K562 (cell line): Measurements from ENCODE around the gene EXOC3L1. TPM values are rescaled to one million over a fixed set of nuclear protein-coding genes. Genes with fewer than 3 reads are reported as not detected.

Source experiments
- ATF6 ChIP-seq: sonication (generic); formaldehyde crosslinking; IDR thresholded peaks from 2 replicates; pipeline ENCODE4 v1.4.0; 2020; ENCODE audit warnings: mild to moderate bottlenecking, missing genetic modification reagents
- BRCA1 ChIP-seq, 2 experiments: fragments of 450-650 bp in 1 of 2; sonication (generic) in 1 of 2; formaldehyde crosslinking in 1 of 2; IDR thresholded peaks; 2 replicates each; pipeline versions ENCODE4 v1.5.0 to v1.6.1; 2017 to 2020; ENCODE audit warnings: mild to moderate bottlenecking in 1 of 2, missing genetic modification reagents in 1 of 2
- CREBBP ChIP-seq: IDR thresholded peaks from one replicate; pipeline ENCODE4 v1.6.1; 2012; ENCODE audit warnings: low read depth, mild to moderate bottlenecking, control low read depth, inconsistent platforms, low read length
- EGR1 ChIP-seq: fragments of 450-650 bp; conservative IDR thresholded peaks from 2 replicates; pipeline ENCODE4 v1.6.1; 2017; ENCODE audit warnings: mild to moderate bottlenecking
- FOXP4 ChIP-seq: sonication (generic); formaldehyde crosslinking; IDR thresholded peaks from 2 replicates; pipeline ENCODE4 v1.8.0; 2022; ENCODE audit warnings: mild to moderate bottlenecking, missing genetic modification reagents, borderline replicate concordance
- HDAC2 ChIP-seq: fragments of 450-650 bp; IDR thresholded peaks from 2 replicates; pipeline ENCODE4 v1.6.1; 2016; ENCODE audit warnings: mild to moderate bottlenecking
- HOXB6 ChIP-seq: fragments of 250-450 bp; sonication (Bioruptor Pico); IDR thresholded peaks from 2 replicates; pipeline ENCODE4 v1.5.1; 2022; ENCODE audit warnings: mild to moderate bottlenecking, borderline replicate concordance
- KAT2B ChIP-seq: IDR thresholded peaks from one replicate; pipeline ENCODE4 v1.6.1; 2012; ENCODE audit warnings: low read depth, mild to moderate bottlenecking, control low read depth, inconsistent platforms, low read length, moderate library complexity
- KLF6 ChIP-seq: fragments of 250-450 bp; sonication (Bioruptor Pico); IDR thresholded peaks from 2 replicates; pipeline ENCODE4 v1.4.0; 2020; ENCODE audit warnings: mild to moderate bottlenecking, moderate library complexity, borderline replicate concordance
- MECOM ChIP-seq: fragments of 250-450 bp; sonication (Bioruptor Pico); IDR thresholded peaks from 2 replicates; pipeline ENCODE4 v1.8.0; 2022; ENCODE audit warnings: inconsistent platforms
- MEIS2 ChIP-seq: fragments of 450-650 bp; IDR thresholded peaks from 2 replicates; pipeline ENCODE4 v1.6.1; 2014; ENCODE audit warnings: mild to moderate bottlenecking; ENCODE audit not compliant: partially characterized antibody
- MLLT1 ChIP-seq, 2 experiments: fragments of 450-650 bp; IDR thresholded peaks; 2 replicates each; pipeline ENCODE4 v1.6.1; 2016
- PHF20 ChIP-seq: fragments of 450-650 bp; IDR thresholded peaks from 2 replicates; pipeline ENCODE4 v1.6.1; 2018; ENCODE audit not compliant: partially characterized antibody
- POLR2B ChIP-seq: fragments of 450-650 bp; IDR thresholded peaks from 2 replicates; pipeline ENCODE4 v1.6.1; 2018; ENCODE audit warnings: low read depth; ENCODE audit not compliant: partially characterized antibody
- RNF2 ChIP-seq: sonication (generic); IDR thresholded peaks from 2 replicates; pipeline ENCODE4 v1.6.1; 2016
- STAG1 ChIP-seq: sonication (generic); formaldehyde crosslinking; IDR thresholded peaks from 2 replicates; pipeline ENCODE4 v1.5.0; 2020; ENCODE audit warnings: missing genetic modification reagents, borderline replicate concordance
- TEAD2 ChIP-seq: fragments of 450-650 bp; IDR thresholded peaks from 2 replicates; pipeline ENCODE4 v1.6.1; 2016; ENCODE audit warnings: missing genetic modification characterization, control low read depth, missing compliant biosample characterization
- THAP7 ChIP-seq: fragments of 250-450 bp; sonication (Bioruptor Pico); IDR thresholded peaks from 2 replicates; pipeline ENCODE4 v1.5.0; 2021
- VEZF1 ChIP-seq: fragments of 200-800 bp; sonication (Bioruptor generic); IDR thresholded peaks from 2 replicates; pipeline ENCODE4 v1.6.1; 2017; ENCODE audit warnings: missing genetic modification characterization, missing compliant biosample characterization
- ZNF668 ChIP-seq: fragments of 250-450 bp; sonication (Bioruptor Pico); IDR thresholded peaks from 2 replicates; pipeline ENCODE4 v1.8.0; 2022; ENCODE audit warnings: mild to moderate bottlenecking, inconsistent platforms
- polyA plus RNA-seq, 8 experiments: library from polyadenylated mRNA; depleted of rRNA in 4 of 8; stranded (reverse) in 5 of 8; unstranded in 3 of 8; fragments of >200 nt; fragmentation: Nextera tagmentation in 2 of 8; fragmentation: Illumina TruSeq in 1 of 8; extraction: Ambion mirVana in 2 of 8; extraction: Trizol in 1 of 8; gene quantifications; 2 replicates each; pipeline versions ENCODE4 v1.2.1 to v1.2.3, GENCODE V29; 2011 to 2014; ENCODE audit warnings: inconsistent platforms in 1 of 8, missing spikeins in 1 of 8
- total RNA-seq, 7 experiments: library from RNA; depleted of rRNA in 6 of 7; stranded (reverse); fragments of >200 nt in 6 of 7; fragmentation: Illumina TruSeq in 2 of 7; extraction: Trizol in 2 of 7; gene quantifications; 2 replicates each; pipeline versions ENCODE4 v1.2.1 to v1.2.3, GENCODE V29; 2011 to 2021; ENCODE audit warnings: low replicate concordance in 1 of 7

Gene EXOC3L1
- total and polyA plus RNA-seq, 9 of the 15 experiments (the other 6 are each of a cell fraction or from before 2014, with no cell fraction given) = 0.08 TPM; not detected in 8

GRCh38 chr16:67184995-67185650 is 4.8 kb downstream of the EXOC3L1 start (continued):
- TF ChIP-seq HDAC2 (peak; percentile 68; the same call in 1 of the 2 replicates), RNF2 (0 out of 2 replicates have a peak, but pooled peaks have one; percentile 21), BRCA1 (IDR thresholded peaks at IDR 0.05) (no peak), BRCA1 (CRISPR knock-in tag; IDR thresholded peaks at IDR 0.05) (no peak), POLR2B (no peak), EGR1 (0 out of 2 replicates have a peak, but pooled peaks have one; percentile 5), STAG1 (CRISPR knock-in tag) (peak; percentile 76; the same call in 1 of the 2 replicates), TEAD2 (no peak), ZNF668 (CRISPR knock-in tag) (no peak), KAT2B (no peak), VEZF1 (CRISPR knock-in tag) (no peak), KLF6 (CRISPR knock-in tag) (no peak), THAP7 (no peak), ATF6 (CRISPR knock-in tag) (peak; percentile 66; the same call in 1 of the 2 replicates), MLLT1 (IDR thresholded peaks at IDR 0.05) (0 out of 4 replicates have a peak, but pooled peaks of 1 of the 2 experiments have one; percentile 56), MEIS2 (no peak), PHF20 (no peak), CREBBP (no peak), MECOM (CRISPR knock-in tag) (peak; percentile 36; the same call in 1 of the 2 replicates), HOXB6 (CRISPR knock-in tag) (no peak), FOXP4 (CRISPR knock-in tag) (peak; percentile 71; the same call in 1 of the 2 replicates)
